Sigmoid colon (tissue), 7 donors: ENCODE measurements around the gene MED17. TPM values are rescaled to one million over a fixed set of nuclear protein-coding genes. Genes with fewer than 3 reads are reported as not detected.

Experiments used
- DNase-seq: peaks from one replicate; pipeline ENCODE4 v3.0.0-alpha.2; 2019
- H3K27ac ChIP-seq, 4 donors: fragments of 200-600 bp; sonication (generic); one replicate each; pipeline ENCODE4 v1.5.1; 2016 to 2019; ENCODE audit warnings: mild to moderate bottlenecking in 1 of 4
- H3K27me3 ChIP-seq, 3 donors: fragments of 200-600 bp; sonication (generic); one replicate each; pipeline ENCODE4 v1.5.1; 2019; ENCODE audit warnings: mild to moderate bottlenecking in 1 of 3
- H3K36me3 ChIP-seq, 4 donors: fragments of 200-600 bp; sonication (generic); one replicate each; pipeline ENCODE4 v1.5.1; 2016 to 2019
- H3K4me1 ChIP-seq, 4 donors: fragments of 200-600 bp; sonication (generic); one replicate each; pipeline ENCODE4 v1.5.1; 2017 to 2019
- H3K4me3 ChIP-seq, 4 donors: fragments of 200-600 bp; sonication (generic); one replicate each; pipeline ENCODE4 v1.5.1; 2017 to 2019; ENCODE audit warnings: mild to moderate bottlenecking in 2 of 4, moderate library complexity in 1 of 4
- H3K9me3 ChIP-seq, 4 donors: fragments of 200-600 bp in 3 of 4; sonication (generic) in 3 of 4; one replicate each; pipeline versions ENCODE4 v1.5.1 to v1.6.1; 2013 to 2019
- EP300 ChIP-seq, 4 donors: sonication (generic); formaldehyde crosslinking; IDR thresholded peaks; one replicate each; pipeline ENCODE4 v1.6.1; 2017; ENCODE audit warnings: antibody characterized with exemption in 4 of 4
- POLR2A ChIP-seq, 2 donors: fragments of 450-650 bp; IDR thresholded peaks; one replicate each; pipeline ENCODE4 v1.6.1; 2016; ENCODE audit warnings: antibody characterized with exemption in 2 of 2, mild to moderate bottlenecking in 2 of 2, moderate library complexity in 2 of 2
- POLR2AphosphoS5 ChIP-seq, 4 donors: sonication (generic); formaldehyde crosslinking; IDR thresholded peaks; one replicate each; pipeline ENCODE4 v1.6.1; 2017; ENCODE audit warnings: antibody characterized with exemption in 4 of 4
- WGBS, 2 donors: extraction: QIAGEN DNeasy Blood & Tissue Kit; methylation state at CpG; one replicate each; pipeline ENCODE4 v1.1.7; 2013; 5-methylcytosine and 5-hydroxymethylcytosine counted together
- intact Hi-C: fragments of 100-400 bp; cut with DNase I; formaldehyde crosslinking; loops from one replicate; pipeline ENCODE4 v1.15.1; 2023
- polyA plus RNA-seq, 3 donors: library from polyadenylated mRNA; stranded (reverse); fragments of 200-250 nt; gene quantifications; one replicate each; pipeline ENCODE4 v1.2.3, GENCODE V29; 2013
- total RNA-seq, 4 donors: library from RNA; depleted of rRNA; stranded (reverse); fragments of >200 nt; gene quantifications; one replicate each; pipeline ENCODE4 v1.1.0, GENCODE V29; 2016
- TF ChIP-seq, protein P1 (sequence below), 4 experiments: fragments of 450-650 bp in 3 of 4; fragments of 200-600 bp in 1 of 4; IDR thresholded peaks; one replicate each; pipeline ENCODE4 v1.5.1; 2016 to 2019; ENCODE audit warnings: antibody characterized with exemption in 4 of 4, mild to moderate bottlenecking in 3 of 4, moderate library complexity in 2 of 4
- donor health status: healthy with polysubstance abuse.
- donor health status: Bipolar disorder and iron deficiency.
- donor health status: healthy.

MED17 gene
- total and polyA plus RNA-seq, 7 donors: 7.2 to 28.9 (median 19.9) TPM

DNA sequence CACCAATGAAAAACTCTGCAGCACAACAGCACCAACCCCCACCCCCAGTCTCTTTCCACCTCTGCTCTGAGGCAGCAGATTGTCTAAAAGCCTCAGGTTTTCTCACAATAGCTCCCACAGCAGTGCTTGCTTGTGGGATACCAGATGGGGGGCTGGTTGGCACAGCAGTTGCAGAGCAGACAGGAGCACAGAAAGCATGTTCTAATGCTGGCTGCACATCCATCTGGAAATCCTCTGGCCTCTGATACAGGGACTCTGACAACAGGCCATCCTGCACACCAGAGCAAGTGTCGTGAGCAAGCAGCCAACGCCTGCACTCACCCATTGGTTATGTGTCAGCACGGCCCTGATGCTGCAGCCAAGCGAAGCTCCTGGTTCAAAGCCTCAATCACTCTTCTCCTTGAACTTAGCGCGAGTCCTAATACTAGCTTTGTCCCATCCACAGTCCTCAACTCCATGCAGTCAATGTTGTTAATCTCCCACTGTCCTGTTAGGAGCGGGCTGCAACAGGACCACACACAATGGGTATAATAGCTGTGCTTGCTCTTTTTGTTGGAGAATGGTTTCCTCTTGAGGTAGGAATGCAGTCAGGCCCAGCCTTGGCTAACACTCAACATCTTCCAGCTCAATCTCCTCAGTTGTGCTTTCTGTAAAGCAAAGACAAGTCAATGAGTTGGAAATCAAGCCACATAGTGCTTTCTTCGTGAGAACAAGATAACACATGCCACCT lies 36.0 kb downstream of the MED17 start:
- no peak overlapping the region for H3K4me3 ChIP-seq

DNA sequence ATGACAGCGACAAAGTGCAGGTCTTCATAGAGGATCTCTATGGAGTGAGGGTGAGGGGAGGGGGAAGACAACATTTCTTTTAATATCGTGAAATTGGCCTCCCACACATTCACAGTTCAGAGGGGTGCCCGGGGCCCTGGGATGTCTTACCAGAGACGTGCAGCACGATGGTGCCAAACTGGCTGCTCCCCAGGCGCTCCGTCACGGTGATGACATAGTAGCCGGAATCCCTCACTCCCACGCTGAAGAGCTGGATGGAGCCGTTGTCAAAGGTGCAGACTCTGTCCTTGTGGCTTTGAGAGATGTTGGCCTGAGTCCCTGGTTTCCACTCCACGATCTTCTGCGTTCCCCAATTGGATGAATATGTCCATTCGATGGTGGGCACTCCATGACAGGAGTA lies 36.8 kb downstream of the MED17 start:
- Histone ChIP-seq H3K27me3 (no peaks in the 10 kb centered on the region), H3K4me1 (peaks cover 0 to 29% (median 10%) of the 10 kb centered on the region in 4 donors), H3K9me3 (no peaks in the 10 kb centered on the region), H3K4me3 (no peak overlapping the region), H3K27ac (no peak overlapping the region), H3K36me3 (peaks cover 0 to under 1% (median 0%) of the 10 kb centered on the region in 4 donors)
- intact Hi-C loops: no loop called here
- TF ChIP-seq EP300 (IDR thresholded peaks at IDR 0.05) (no peak), POLR2AphosphoS5 (IDR thresholded peaks at IDR 0.05) (no peak), POLR2A (IDR thresholded peaks at IDR 0.05) (no peak)
- TF ChIP-seq, protein P1, sequence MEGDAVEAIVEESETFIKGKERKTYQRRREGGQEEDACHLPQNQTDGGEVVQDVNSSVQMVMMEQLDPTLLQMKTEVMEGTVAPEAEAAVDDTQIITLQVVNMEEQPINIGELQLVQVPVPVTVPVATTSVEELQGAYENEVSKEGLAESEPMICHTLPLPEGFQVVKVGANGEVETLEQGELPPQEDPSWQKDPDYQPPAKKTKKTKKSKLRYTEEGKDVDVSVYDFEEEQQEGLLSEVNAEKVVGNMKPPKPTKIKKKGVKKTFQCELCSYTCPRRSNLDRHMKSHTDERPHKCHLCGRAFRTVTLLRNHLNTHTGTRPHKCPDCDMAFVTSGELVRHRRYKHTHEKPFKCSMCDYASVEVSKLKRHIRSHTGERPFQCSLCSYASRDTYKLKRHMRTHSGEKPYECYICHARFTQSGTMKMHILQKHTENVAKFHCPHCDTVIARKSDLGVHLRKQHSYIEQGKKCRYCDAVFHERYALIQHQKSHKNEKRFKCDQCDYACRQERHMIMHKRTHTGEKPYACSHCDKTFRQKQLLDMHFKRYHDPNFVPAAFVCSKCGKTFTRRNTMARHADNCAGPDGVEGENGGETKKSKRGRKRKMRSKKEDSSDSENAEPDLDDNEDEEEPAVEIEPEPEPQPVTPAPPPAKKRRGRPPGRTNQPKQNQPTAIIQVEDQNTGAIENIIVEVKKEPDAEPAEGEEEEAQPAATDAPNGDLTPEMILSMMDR (IDR thresholded peaks at IDR 0.05): no peak
- no peak for DNase-seq
- WGBS, 2 donors: 96 to 97% methylated on average over 14 of the region's 14 CpGs

More for the DNA sequence above, 36.0 kb downstream of the MED17 start:
- no peak overlapping the region for H3K27ac ChIP-seq
- no peaks in the 10 kb centered on the region for H3K27me3 ChIP-seq
- H3K9me3 ChIP-seq: no peaks in the 10 kb centered on the region
- intact Hi-C loops: loop anchor here (10.0 kb wide), 1 partner anchor 1555 kb away; no protein-coding TSS in a partner anchor
- TF ChIP-seq, protein P1 (IDR thresholded peaks at IDR 0.05): no peak
- no peak for TF ChIP-seq EP300 (IDR thresholded peaks at IDR 0.05)
- no peak for TF ChIP-seq POLR2AphosphoS5 (IDR thresholded peaks at IDR 0.05)
- TF ChIP-seq POLR2A (IDR thresholded peaks at IDR 0.05): no peak
- peaks cover 0 to 29% (median 10%) of the 10 kb centered on the region in 4 donors for H3K4me1 ChIP-seq
- DNase-seq: no peak
- WGBS, 2 donors: 89 to 96% methylated on average over 8 of the region's 8 CpGs
- H3K36me3 ChIP-seq: peaks cover 0 to 4% (median 0%) of the 10 kb centered on the region in 4 donors

DNA sequence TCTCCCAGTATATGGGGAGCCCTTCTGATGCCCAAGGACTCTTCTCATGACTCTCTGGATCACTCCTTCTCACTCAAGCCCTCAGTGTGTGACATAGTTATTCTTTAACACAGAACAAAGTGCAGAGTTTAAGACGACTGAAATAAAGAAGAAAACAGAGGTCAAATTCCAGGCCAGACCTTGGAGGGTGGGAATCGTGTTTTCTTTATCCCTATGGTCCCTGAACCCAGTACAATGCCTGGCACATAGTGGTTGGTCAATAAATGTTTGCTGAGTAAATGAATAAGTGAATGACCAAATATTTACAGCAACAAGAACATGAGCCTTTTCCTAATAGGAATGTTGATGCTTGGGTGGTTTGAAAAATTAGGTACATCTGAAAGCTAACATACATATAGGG lies 37.5 kb downstream of the MED17 start:
- H3K4me3 ChIP-seq: no peak overlapping the region

DNA sequence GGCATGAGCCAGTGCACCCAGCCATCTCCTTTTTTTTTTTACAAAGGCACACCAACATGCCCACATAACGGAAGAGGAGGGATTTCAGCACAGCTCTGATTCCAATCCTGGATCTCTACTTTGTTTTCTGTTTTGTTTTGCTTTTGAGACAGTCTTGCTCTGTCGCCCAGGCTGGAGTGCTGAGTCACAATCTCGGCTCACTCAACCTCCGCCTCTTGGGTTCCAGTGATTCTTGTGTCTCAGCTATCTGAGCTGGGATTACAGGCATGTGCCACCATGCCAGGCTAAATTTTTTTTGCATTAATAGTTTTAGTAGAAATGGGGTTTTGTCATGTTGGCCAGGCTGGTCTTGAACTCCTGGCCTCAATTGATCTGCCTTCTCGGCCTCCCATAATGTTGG lies 38.3 kb downstream of the MED17 start:
- H3K27me3 ChIP-seq: no peaks in the 10 kb centered on the region
- H3K36me3 ChIP-seq: no peaks in the 10 kb centered on the region
- 92 to 95% methylated on average over 5 of the region's 5 CpGs for WGBS, 2 donors
- TF ChIP-seq, protein P1 (IDR thresholded peaks at IDR 0.05): no peak
- TF ChIP-seq POLR2A (IDR thresholded peaks at IDR 0.05) (no peak), EP300 (IDR thresholded peaks at IDR 0.05) (no peak), POLR2AphosphoS5 (IDR thresholded peaks at IDR 0.05) (no peak)
- H3K27ac ChIP-seq: no peak overlapping the region
- no peak overlapping the region for H3K4me3 ChIP-seq
- no peak for DNase-seq
- H3K9me3 ChIP-seq: no peaks in the 10 kb centered on the region
- H3K4me1 ChIP-seq: peaks cover 0 to 25% (median 8%) of the 10 kb centered on the region in 4 donors
- intact Hi-C loops: no loop called here

More for the DNA sequence above, 37.5 kb downstream of the MED17 start:
- Histone ChIP-seq H3K27ac (no peak overlapping the region), H3K27me3 (no peaks in the 10 kb centered on the region), H3K4me1 (peaks cover 0 to 29% (median 10%) of the 10 kb centered on the region in 4 donors), H3K36me3 (no peaks in the 10 kb centered on the region), H3K9me3 (no peaks in the 10 kb centered on the region)
- WGBS, 2 donors: 15 to 53% methylated on average over 2 of the region's 2 CpGs
- TF ChIP-seq EP300 (IDR thresholded peaks at IDR 0.05) (no peak), POLR2A (IDR thresholded peaks at IDR 0.05) (no peak), POLR2AphosphoS5 (IDR thresholded peaks at IDR 0.05) (no peak)
- TF ChIP-seq, protein P1 (IDR thresholded peaks at IDR 0.05): no peak
- intact Hi-C loops: no loop called here
- no peak for DNase-seq
